ENCODE results near the gene IL15RA.
"Not testable (repeated sequence)": the region's sequence is repeated elsewhere in the genome, so short reads cannot be mapped to it uniquely, and the experiment has no call there.

Gene IL15RA

GRCh38 chr10:5921746-5922145 is 55.6 kb downstream of the IL15RA start:
- no peak for DNase-seq (ENCODE audit: low read depth)

GRCh38 chr10:5919568-5919967 is 57.8 kb downstream of the IL15RA start:
- no peak for DNase-seq (ENCODE audit: low read depth)

DNA sequence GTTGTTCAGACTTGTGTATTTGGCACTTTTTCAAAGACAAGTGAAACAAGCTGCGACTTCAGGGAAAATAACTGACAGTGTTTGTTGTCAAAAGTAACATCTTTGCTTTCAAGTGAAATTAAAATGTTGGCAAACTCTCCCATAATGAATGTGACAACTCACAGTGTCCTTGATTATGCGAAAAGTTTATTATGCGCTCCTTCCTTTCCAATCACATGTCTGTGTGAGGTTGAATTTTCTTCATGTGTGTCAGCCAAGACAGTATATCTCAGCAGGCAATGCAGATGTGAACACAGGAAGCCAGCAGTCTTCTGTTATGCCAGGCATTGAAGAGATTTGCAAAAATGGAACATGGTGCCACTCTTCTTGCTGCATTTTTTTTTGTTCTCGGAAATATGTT is 58.6 kb downstream of the IL15RA start:
- no peak for DNase-seq (ENCODE audit: low read depth)

GRCh38 chr10:5917305-5917704 is 60.0 kb downstream of the IL15RA start:
- no peak for DNase-seq (ENCODE audit: low read depth)

DNA sequence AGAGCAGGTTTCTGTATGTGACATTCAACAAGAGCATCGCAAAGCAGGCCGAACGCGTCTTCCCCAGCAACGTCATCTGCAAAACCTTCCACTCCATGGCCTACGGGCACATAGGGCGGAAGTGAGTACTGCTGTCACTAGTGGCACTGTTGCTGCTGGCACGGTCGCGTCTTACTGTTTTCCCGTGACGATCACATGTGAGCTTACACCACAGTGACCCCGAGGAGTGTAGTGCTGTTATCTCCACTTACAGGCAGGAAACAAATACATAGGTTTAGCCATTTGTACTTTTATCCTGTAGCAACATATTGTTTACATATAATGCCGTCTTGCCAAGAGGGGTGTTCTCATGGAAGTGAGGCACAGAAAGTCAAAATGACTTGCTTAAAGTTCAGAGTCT is 61.9 kb downstream of the IL15RA start:
- DNase-seq (ENCODE audit: low read depth), result no peak

DNA sequence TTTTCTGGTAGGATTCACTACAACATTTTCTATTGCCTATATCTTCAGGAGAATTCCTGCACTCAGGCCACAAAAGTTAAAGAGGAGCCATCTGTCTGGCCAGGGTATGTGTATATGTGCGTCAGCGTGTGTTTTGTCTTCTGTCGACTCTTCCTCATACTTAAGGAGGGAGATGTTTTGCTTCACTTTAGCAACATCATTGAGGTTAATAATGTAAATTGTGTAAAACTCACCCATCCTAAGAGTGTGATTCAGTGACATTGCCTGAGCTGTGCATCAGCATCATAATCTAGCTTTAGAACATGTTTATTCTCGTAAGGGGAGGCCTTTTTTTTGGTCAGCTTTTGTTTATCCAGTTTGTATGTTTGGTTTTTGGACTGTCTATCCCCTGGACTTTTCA is 63.6 kb downstream of the IL15RA start:
- DNase-seq (ENCODE audit: low read depth), result no peak

GRCh38 chr10:5911670-5912069 is 65.7 kb downstream of the IL15RA start:
- DNase-seq (ENCODE audit: low read depth), result no peak

DNA sequence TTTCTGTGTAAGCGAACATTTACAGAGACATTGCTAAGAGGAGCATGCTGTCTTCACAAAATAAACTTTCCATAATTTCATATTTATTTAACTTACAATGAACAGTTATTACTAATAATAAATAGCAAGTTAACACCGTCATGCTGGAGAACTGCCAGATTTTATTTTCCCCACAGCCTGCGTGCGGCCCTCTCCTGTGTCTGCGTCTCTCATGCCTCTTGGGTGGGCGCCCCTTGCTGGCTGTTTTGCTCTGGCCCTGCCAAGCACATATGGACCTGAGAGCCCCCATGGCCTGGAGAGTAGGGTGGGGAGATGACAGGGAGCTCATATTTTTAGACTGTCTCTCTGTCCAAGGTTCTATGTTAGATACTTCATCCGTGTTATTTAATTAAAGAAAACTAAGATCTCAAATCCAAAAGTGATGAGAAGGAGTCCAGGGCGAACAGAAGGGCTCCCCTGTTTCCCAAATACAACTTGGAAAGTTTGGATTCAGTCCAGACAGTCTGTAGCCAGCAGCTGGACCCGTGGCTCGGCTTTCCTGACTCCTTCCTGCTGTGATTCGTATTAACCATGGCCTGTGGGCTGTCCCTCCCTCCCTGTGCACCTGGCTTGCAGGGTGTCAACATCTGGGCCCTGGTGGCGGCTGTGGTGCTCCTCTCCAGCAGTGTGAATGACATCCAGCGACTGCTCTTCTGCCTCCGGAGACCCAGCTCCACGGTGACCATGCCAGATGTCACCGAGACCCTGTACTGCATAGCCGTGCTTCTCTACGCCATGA is 66.8 kb downstream of the IL15RA start:
- DNase-seq (ENCODE audit: low read depth), result no peak

GRCh38 chr10:5908676-5909075 is 68.7 kb downstream of the IL15RA start:
- not testable (repeated sequence) for DNase-seq (ENCODE audit: low read depth)

- no peak for DNase-seq (ENCODE audit: low read depth)
Measured at GRCh38 chr10:5906651-5907050, 70.7 kb downstream of the IL15RA start.

GRCh38 chr10:5905854-5906507 is 71.4 kb downstream of the IL15RA start:
- DNase-seq (ENCODE audit: low read depth), result no peak

GRCh38 chr10:5904227-5904626 is 73.1 kb downstream of the IL15RA start:
- no peak for DNase-seq (ENCODE audit: low read depth)

DNA sequence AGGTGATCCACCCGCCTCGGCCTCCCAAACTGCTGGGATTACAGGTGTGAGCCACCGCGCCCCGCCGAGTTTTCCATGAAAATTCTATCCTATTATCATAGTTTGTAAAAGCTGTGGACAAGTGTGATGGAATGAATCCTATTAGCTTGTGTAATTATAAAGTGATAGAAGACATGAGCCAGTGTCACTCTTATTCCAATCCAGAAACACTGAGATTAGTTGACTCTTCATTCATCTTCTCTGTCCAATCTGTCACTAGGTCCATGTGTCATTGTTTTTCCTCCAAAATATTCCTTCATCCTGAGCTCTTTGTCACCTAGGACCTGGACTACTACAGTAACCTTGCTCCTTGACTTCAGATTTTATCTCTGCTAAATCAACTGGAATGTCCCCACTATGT is 73.8 kb downstream of the IL15RA start:
- no peak for DNase-seq (ENCODE audit: low read depth)

GRCh38 chr10:5902511-5903274 is 74.7 kb downstream of the IL15RA start:
- DNase-seq (ENCODE audit: low read depth), result no peak

Data from T-helper 22 cell (primary cell).